ENCODE measurements around the gene ALDOB. TPM values are rescaled to one million over a fixed set of nuclear protein-coding genes. Genes with fewer than 3 reads are reported as not detected.

The ALDOB gene
- total and polyA plus RNA-seq, 2 of the 13 experiments (the other 11 are each of a cell fraction or from before 2014, with no cell fraction given) = 0.29 to 0.97 TPM

GRCh38 chr9:101457003-101457402 is 21.4 kb upstream of the ALDOB start (continued):
- TF ChIP-seq HNRNPK (IDR thresholded peaks at IDR 0.05; ENCODE audit: low read depth, low read length, poor library complexity, severe bottlenecking) (no peak), ZNF280B (CRISPR knock-in tag; IDR thresholded peaks at IDR 0.05; ENCODE audit: borderline replicate concordance) (no peak), SIN3B (IDR thresholded peaks at IDR 0.05; ENCODE audit: low read length) (no peak), SNAPC4 (CRISPR knock-in tag; IDR thresholded peaks at IDR 0.05) (no peak), RXRB (CRISPR knock-in tag; IDR thresholded peaks at IDR 0.05; ENCODE audit: borderline replicate concordance) (peak; percentile 56; the same call in 1 of the 2 replicates), ZNF772 (CRISPR knock-in tag; IDR thresholded peaks at IDR 0.05) (no peak), SOX5 (CRISPR knock-in tag; IDR thresholded peaks at IDR 0.05; ENCODE audit: borderline replicate concordance) (peak; percentile 38; the same call in 1 of the 2 replicates), ATF2 (CRISPR knock-in tag; IDR thresholded peaks at IDR 0.05) (no peak), CHCHD3 (CRISPR knock-in tag; IDR thresholded peaks at IDR 0.05) (no peak), ZNF382 (CRISPR knock-in tag; IDR thresholded peaks at IDR 0.05; ENCODE audit: borderline replicate concordance) (no peak), GZF1 (CRISPR knock-in tag; IDR thresholded peaks at IDR 0.05) (no peak), CTCF (CRISPR knock-in tag; IDR thresholded peaks at IDR 0.05) (peak; percentile 89), STAG1 (CRISPR knock-in tag; IDR thresholded peaks at IDR 0.05) (peak; percentile 90), TFDP1 (CRISPR knock-in tag; IDR thresholded peaks at IDR 0.05; ENCODE audit: borderline replicate concordance) (no peak), ZBTB34 (CRISPR knock-in tag; IDR thresholded peaks at IDR 0.05) (no peak), HOXA7 (CRISPR knock-in tag; IDR thresholded peaks at IDR 0.05) (no peak), ZNF205 (CRISPR knock-in tag; IDR thresholded peaks at IDR 0.05) (no peak), ARNT2 (CRISPR knock-in tag; IDR thresholded peaks at IDR 0.05; ENCODE audit: low read depth) (no peak)
